GM23338 (cell line): ENCODE measurements around the gene SEC63. TPM values are rescaled to one million over a fixed set of nuclear protein-coding genes. Genes with fewer than 3 reads are reported as not detected.

Source experiments
- ETS1 ChIP-seq: IDR thresholded peaks from 2 replicates; pipeline ENCODE4 v1.6.1; 2016; ENCODE audit warnings: antibody characterized with exemption
- EZH2 ChIP-seq: fragments of 200-600 bp; sonication (generic); IDR thresholded peaks from one replicate; pipeline ENCODE4 v1.8.0; 2017; ENCODE audit warnings: antibody characterized with exemption, mild to moderate bottlenecking, low read depth; ENCODE audit not compliant: unreplicated experiment
- EZH2phosphoT487 ChIP-seq: fragments of 200-600 bp; sonication (generic); IDR thresholded peaks from one replicate; pipeline ENCODE4 v1.8.1; 2018; ENCODE audit warnings: antibody characterized with exemption; ENCODE audit not compliant: unreplicated experiment
- JUNB ChIP-seq: IDR thresholded peaks from one replicate; pipeline ENCODE4 v1.6.1; 2016; ENCODE audit warnings: antibody characterized with exemption; ENCODE audit not compliant: unreplicated experiment
- ZNF114 ChIP-seq: fragments of 250-450 bp; sonication (Bioruptor Pico); IDR thresholded peaks from 2 replicates; pipeline ENCODE4 v1.5.0; 2020; ENCODE audit warnings: mild to moderate bottlenecking, moderate library complexity
- ZNF331 ChIP-seq: fragments of 250-450 bp; sonication (Bioruptor Pico); IDR thresholded peaks from 2 replicates; pipeline ENCODE4 v1.5.0; 2020; ENCODE audit warnings: low read depth, mild to moderate bottlenecking, moderate library complexity
- ZNF462 ChIP-seq: fragments of 250-450 bp; sonication (Bioruptor Pico); IDR thresholded peaks from 2 replicates; pipeline ENCODE4 v1.5.0; 2020; ENCODE audit warnings: mild to moderate bottlenecking, moderate library complexity
- polyA plus RNA-seq: library from polyadenylated mRNA; unstranded; fragments of >200 nt; fragmentation: Nextera tagmentation; extraction: Ambion mirVana; gene quantifications from 2 replicates; pipeline ENCODE4 v1.2.1, GENCODE V29; 2016
- total RNA-seq: library from RNA; depleted of rRNA; stranded (reverse); fragments of >200 nt; shearing (Covaris generic); gene quantifications from 2 replicates; pipeline ENCODE4 v1.2.3, GENCODE V29; 2014
- TF ChIP-seq, protein P1 (sequence below), 2 experiments: fragments of 200-600 bp in 1 of 2; sonication (generic) in 1 of 2; conservative IDR thresholded peaks; 2 replicates each; pipeline versions ENCODE4 v1.5.1 to v1.6.1; 2016 to 2017; ENCODE audit warnings: antibody characterized with exemption in 2 of 2, low read depth in 2 of 2, mild to moderate bottlenecking in 2 of 2, moderate library complexity in 1 of 2

The SEC63 gene
- total and polyA plus RNA-seq, 2 experiments from 2014 or later: 48.2 to 124 TPM

GRCh38 chr6:107941627-107942026, 16.4 kb downstream of the SEC63 start (continued):
- TF ChIP-seq ZNF462: no peak
- TF ChIP-seq, protein P1, sequence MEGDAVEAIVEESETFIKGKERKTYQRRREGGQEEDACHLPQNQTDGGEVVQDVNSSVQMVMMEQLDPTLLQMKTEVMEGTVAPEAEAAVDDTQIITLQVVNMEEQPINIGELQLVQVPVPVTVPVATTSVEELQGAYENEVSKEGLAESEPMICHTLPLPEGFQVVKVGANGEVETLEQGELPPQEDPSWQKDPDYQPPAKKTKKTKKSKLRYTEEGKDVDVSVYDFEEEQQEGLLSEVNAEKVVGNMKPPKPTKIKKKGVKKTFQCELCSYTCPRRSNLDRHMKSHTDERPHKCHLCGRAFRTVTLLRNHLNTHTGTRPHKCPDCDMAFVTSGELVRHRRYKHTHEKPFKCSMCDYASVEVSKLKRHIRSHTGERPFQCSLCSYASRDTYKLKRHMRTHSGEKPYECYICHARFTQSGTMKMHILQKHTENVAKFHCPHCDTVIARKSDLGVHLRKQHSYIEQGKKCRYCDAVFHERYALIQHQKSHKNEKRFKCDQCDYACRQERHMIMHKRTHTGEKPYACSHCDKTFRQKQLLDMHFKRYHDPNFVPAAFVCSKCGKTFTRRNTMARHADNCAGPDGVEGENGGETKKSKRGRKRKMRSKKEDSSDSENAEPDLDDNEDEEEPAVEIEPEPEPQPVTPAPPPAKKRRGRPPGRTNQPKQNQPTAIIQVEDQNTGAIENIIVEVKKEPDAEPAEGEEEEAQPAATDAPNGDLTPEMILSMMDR (conservative IDR thresholded peaks at IDR 0.05; ENCODE audit: low read depth in 2 of 2): no peak
- TF ChIP-seq ZNF331: no peak
- TF ChIP-seq ETS1: no peak
- no peak for TF ChIP-seq EZH2
- no peak for TF ChIP-seq EZH2phosphoT487
- no peak for TF ChIP-seq JUNB
- TF ChIP-seq ZNF114: no peak
